ENCODE results near the gene UTS2B.

UTS2B gene

DNA sequence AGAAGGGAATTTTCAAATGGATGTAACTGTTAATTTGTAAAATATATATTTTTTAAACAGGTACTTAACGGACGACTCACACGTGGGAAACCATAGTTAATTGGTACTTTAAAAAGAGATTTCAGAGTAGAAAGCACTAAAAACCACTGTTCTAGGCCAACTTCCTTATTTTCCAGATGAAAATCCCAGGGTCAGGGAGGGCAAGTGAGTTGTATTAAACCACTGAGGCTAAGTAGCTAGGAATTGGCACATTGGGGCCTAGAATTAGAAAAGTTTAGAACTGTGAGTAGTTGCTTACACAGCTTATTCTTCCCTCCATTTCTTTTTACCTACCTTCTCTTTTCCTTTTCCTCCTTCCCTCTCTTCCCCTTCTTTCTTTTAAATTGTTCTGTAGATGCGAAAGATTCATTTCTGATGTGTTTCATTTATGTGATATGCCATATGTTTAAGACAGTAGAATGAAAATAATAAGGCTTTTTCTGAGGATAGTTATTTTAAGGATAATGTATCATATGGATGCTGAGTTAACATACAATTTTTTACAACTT lies 4.1 kb upstream of the UTS2B start:
- Histone ChIP-seq H4K20me1 (ENCODE audit: insufficient read depth, low read length) (no peaks in the 10 kb centered on the region), H3K79me2 (ENCODE audit: insufficient read depth, low read length) (no peaks in the 10 kb centered on the region), H3K4me2 (ENCODE audit: insufficient read depth, low read length) (no peak overlapping the region), H3K4me3 (ENCODE audit: low read depth in 1 of 2, low read length in 2 of 2) (no peak overlapping the region), H3K4me1 (ENCODE audit: insufficient read depth, low read length) (no peaks in the 10 kb centered on the region), H3K27ac (ENCODE audit: low read length) (no peak overlapping the region), H3K9ac (ENCODE audit: low read depth, low read length) (no peak overlapping the region), H3K9me3 (ENCODE audit: insufficient read depth, low read length, severe bottlenecking) (no peaks in the 10 kb centered on the region), H2AFZ (ENCODE audit: low read depth, low read length) (no peak overlapping the region), H3K27me3 (ENCODE audit: insufficient read depth, low read length, poor library complexity) (no peaks in the 10 kb centered on the region), H3K36me3 (ENCODE audit: insufficient read depth, low read length) (no peaks in the 10 kb centered on the region)
- TF ChIP-seq CTCF (IDR thresholded peaks at IDR 0.05; ENCODE audit: borderline replicate concordance, extremely low read depth, low read length, poor library complexity, severe bottlenecking) (no peak), EZH2 (IDR thresholded peaks at IDR 0.05; ENCODE audit: borderline replicate concordance, low read depth, low read length, severe bottlenecking) (no peak)
- no peak for DNase-seq
- ATAC-seq (ENCODE audit: insufficient read depth, low read depth), result no peak

DNA sequence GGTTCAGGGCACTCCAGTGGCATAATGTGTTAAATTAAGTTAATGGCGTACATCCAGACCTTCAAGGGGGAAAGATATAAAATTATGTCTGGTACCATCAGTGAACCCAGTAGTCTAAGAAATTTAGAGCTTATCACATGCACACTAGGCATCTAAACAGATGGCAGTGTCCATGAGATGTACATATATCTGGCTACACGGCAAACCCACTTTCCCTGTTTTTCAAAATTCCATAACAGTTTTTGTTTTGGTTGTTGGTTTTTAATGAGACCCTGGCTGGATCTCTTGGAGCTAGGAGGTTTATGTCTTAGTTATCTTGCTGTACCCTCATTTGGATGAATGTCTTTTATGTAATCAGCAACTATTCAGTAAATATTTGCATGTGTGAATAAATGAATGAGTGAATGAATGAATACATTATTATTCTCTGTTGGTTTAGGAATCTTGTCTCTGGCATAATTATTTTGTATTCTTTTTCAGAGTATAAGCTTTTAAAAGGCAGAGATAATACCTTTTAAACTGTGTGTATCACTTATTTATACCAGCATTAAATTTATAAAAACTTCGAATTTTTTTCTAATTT lies 3.1 kb upstream of the UTS2B start:
- H3K4me1 ChIP-seq (ENCODE audit: insufficient read depth, low read length), result no peaks in the 10 kb centered on the region
- H2AFZ ChIP-seq (ENCODE audit: low read depth, low read length), result no peak overlapping the region
- no peaks in the 10 kb centered on the region for H3K79me2 ChIP-seq (ENCODE audit: insufficient read depth, low read length)
- ATAC-seq (ENCODE audit: insufficient read depth, low read depth), result no peak
- H3K4me3 ChIP-seq (ENCODE audit: low read depth in 1 of 2, low read length in 2 of 2), result no peak overlapping the region
- TF ChIP-seq EZH2 (IDR thresholded peaks at IDR 0.05; ENCODE audit: borderline replicate concordance, low read depth, low read length, severe bottlenecking) (no peak), CTCF (IDR thresholded peaks at IDR 0.05; ENCODE audit: borderline replicate concordance, extremely low read depth, low read length, poor library complexity, severe bottlenecking) (no peak)
- H3K36me3 ChIP-seq (ENCODE audit: insufficient read depth, low read length), result no peaks in the 10 kb centered on the region
- no peaks in the 10 kb centered on the region for H3K9me3 ChIP-seq (ENCODE audit: insufficient read depth, low read length, severe bottlenecking)
- no peaks in the 10 kb centered on the region for H3K27me3 ChIP-seq (ENCODE audit: insufficient read depth, low read length, poor library complexity)
- no peak overlapping the region for H3K27ac ChIP-seq (ENCODE audit: low read length)
- no peak for DNase-seq
- no peak overlapping the region for H3K9ac ChIP-seq (ENCODE audit: low read depth, low read length)
- no peaks in the 10 kb centered on the region for H4K20me1 ChIP-seq (ENCODE audit: insufficient read depth, low read length)
- no peak overlapping the region for H3K4me2 ChIP-seq (ENCODE audit: insufficient read depth, low read length)

DNA sequence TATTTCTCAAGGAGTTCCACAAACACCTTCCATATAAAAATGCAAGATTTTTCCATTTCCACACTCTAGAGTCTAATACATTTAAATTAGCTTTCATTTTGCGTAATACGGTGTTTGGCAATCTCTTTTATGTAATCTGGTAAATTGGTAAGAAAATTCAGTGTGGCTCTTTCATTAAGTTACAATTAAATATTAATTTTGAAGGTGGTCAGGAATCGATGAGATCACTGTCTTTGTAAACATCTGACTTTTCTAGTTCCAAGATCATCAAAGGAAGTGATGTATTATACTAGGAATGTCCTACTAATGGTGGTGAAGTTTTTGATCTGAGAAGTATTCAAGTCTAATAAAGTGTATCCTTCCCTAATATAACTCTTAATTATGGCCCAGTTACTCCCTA lies 1.1 kb upstream of the UTS2B start:
- TF ChIP-seq EZH2 (IDR thresholded peaks at IDR 0.05; ENCODE audit: borderline replicate concordance, low read depth, low read length, severe bottlenecking) (no peak), CTCF (IDR thresholded peaks at IDR 0.05; ENCODE audit: borderline replicate concordance, extremely low read depth, low read length, poor library complexity, severe bottlenecking) (no peak)
- Histone ChIP-seq H3K36me3 (ENCODE audit: insufficient read depth, low read length) (no peaks in the 10 kb centered on the region), H3K4me3 (ENCODE audit: low read depth in 1 of 2, low read length in 2 of 2) (no peak overlapping the region), H4K20me1 (ENCODE audit: insufficient read depth, low read length) (no peaks in the 10 kb centered on the region), H3K4me1 (ENCODE audit: insufficient read depth, low read length) (no peaks in the 10 kb centered on the region), H3K27me3 (ENCODE audit: insufficient read depth, low read length, poor library complexity) (no peaks in the 10 kb centered on the region), H3K79me2 (ENCODE audit: insufficient read depth, low read length) (no peaks in the 10 kb centered on the region), H2AFZ (ENCODE audit: low read depth, low read length) (no peak overlapping the region), H3K9ac (ENCODE audit: low read depth, low read length) (no peak overlapping the region), H3K4me2 (ENCODE audit: insufficient read depth, low read length) (no peak overlapping the region), H3K9me3 (ENCODE audit: insufficient read depth, low read length, severe bottlenecking) (no peaks in the 10 kb centered on the region), H3K27ac (ENCODE audit: low read length) (no peak overlapping the region)
- no peak for ATAC-seq (ENCODE audit: insufficient read depth, low read depth)
- DNase-seq, result no peak

Data from DND-41 (cell line).